Retinal pigment epithelial cell (primary cell): ENCODE data around the gene SLC36A4.

Source experiments
- DNase-seq: peaks from one replicate; pipeline ENCODE4 v3.0.0-alpha.2; 2010; ENCODE audit warnings: low read depth
- H3K4me3 ChIP-seq: 2 replicates; pipeline ENCODE4 v1.5.1; 2011; ENCODE audit warnings: mild to moderate bottlenecking, low read length, control low read depth, moderate library complexity
- CTCF ChIP-seq: conservative IDR thresholded peaks from 2 replicates; pipeline ENCODE4 v1.5.1; 2011; ENCODE audit warnings: low read depth, low read length, control low read depth, inconsistent platforms

Gene SLC36A4

GRCh38 chr11:93229876-93230275, 32.1 kb upstream of the SLC36A4 start:
- DNase-seq = no peak
- no peak for TF ChIP-seq CTCF
- H3K4me3 ChIP-seq = no peak overlapping the region

- no peak for TF ChIP-seq CTCF
- H3K4me3 ChIP-seq = no peak overlapping the region
- DNase-seq = no peak
Observed at GRCh38 chr11:93225662-93226061, 27.9 kb upstream of the SLC36A4 start.

- no peak for TF ChIP-seq CTCF
- DNase-seq = no peak
- H3K4me3 ChIP-seq = no peak overlapping the region
Observed at GRCh38 chr11:93221539-93221938, 23.7 kb upstream of the SLC36A4 start.

- no peak overlapping the region for H3K4me3 ChIP-seq
- DNase-seq = no peak
- no peak for TF ChIP-seq CTCF
Observed at GRCh38 chr11:93220078-93220477, 22.3 kb upstream of the SLC36A4 start.

- DNase-seq = no peak
- no peak for TF ChIP-seq CTCF
- H3K4me3 ChIP-seq = no peak overlapping the region
Observed at GRCh38 chr11:93219440-93219839, 21.6 kb upstream of the SLC36A4 start.

- DNase-seq = no peak
- no peak for TF ChIP-seq CTCF
Observed at GRCh38 chr11:93216511-93217101, 18.8 kb upstream of the SLC36A4 start.

GRCh38 chr11:93213622-93214021, 15.8 kb upstream of the SLC36A4 start:
- TF ChIP-seq CTCF = no peak
- no peak overlapping the region for H3K4me3 ChIP-seq
- no peak for DNase-seq

More at GRCh38 chr11:93216511-93217101, 18.8 kb upstream of the SLC36A4 start:
- no peak overlapping the region for H3K4me3 ChIP-seq
